ENCODE results near the gene AMZ2.
A peak's percentile ranks its signal among the peaks of the same experiment; 100 is the strongest.

AMZ2 gene

GRCh38 chr17:68292689-68293040 lies 44.8 kb downstream of the AMZ2 start:
- no peak for DNase-seq

GRCh38 chr17:68293490-68294195 lies 45.8 kb downstream of the AMZ2 start:
- DNase-seq = no peak

- DNase-seq = no peak
These were observed 46.3 kb downstream of the AMZ2 start for GRCh38 chr17:68294196-68294555.

GRCh38 chr17:68294617-68295016 lies 46.8 kb downstream of the AMZ2 start:
- no peak for DNase-seq

GRCh38 chr17:68295086-68295485 lies 47.2 kb downstream of the AMZ2 start:
- peak; percentile 53 for DNase-seq

- no peak for DNase-seq
These were observed 48.7 kb downstream of the AMZ2 start for GRCh38 chr17:68296217-68297191.

- no peak for DNase-seq
These were observed 49.4 kb downstream of the AMZ2 start for GRCh38 chr17:68297195-68297594.

- no peak for DNase-seq
These were observed 50.8 kb downstream of the AMZ2 start for GRCh38 chr17:68298601-68299000.

GRCh38 chr17:68299817-68300216 lies 52.0 kb downstream of the AMZ2 start:
- no peak for DNase-seq

GRCh38 chr17:68301438-68301959 lies 53.7 kb downstream of the AMZ2 start:
- DNase-seq = no peak

GRCh38 chr17:68302066-68302564 lies 54.3 kb downstream of the AMZ2 start:
- no peak for DNase-seq

GRCh38 chr17:68302666-68303065 lies 54.8 kb downstream of the AMZ2 start:
- DNase-seq = no peak

- DNase-seq = no peak
These were observed 56.9 kb downstream of the AMZ2 start for GRCh38 chr17:68304706-68305105.

- DNase-seq = no peak
These were observed 57.3 kb downstream of the AMZ2 start for GRCh38 chr17:68305142-68305541.

Data from stimulated activated CD4-positive, alpha-beta T cell treated with anti-CD3 and anti-CD28 coated beads, Interleukin-4, amount 100 ng/mL, for 1 hour (primary cell).